OCI-LY1 (cell line): ENCODE results near the gene THSD8.

Experiments
- H2AFZ ChIP-seq: fragments of 200-600 bp; sonication (generic), shearing (Covaris generic); 2 replicates; pipeline ENCODE4 v1.6.0; 2014; ENCODE audit warnings: antibody characterized with exemption, mild to moderate bottlenecking, low read length
- H3F3A ChIP-seq: fragments of 200-600 bp; sonication (generic), shearing (Covaris generic); 2 replicates; pipeline ENCODE4 v1.6.0; 2014; ENCODE audit warnings: mild to moderate bottlenecking, antibody characterized with exemption, low read length, moderate library complexity; ENCODE audit not compliant: insufficient read depth
- H3K27ac ChIP-seq: fragments of 200-600 bp; sonication (generic); 2 replicates; pipeline ENCODE4 v1.5.1; 2014; ENCODE audit warnings: low read length, mixed run types, mild to moderate bottlenecking, low read depth; ENCODE audit not compliant: poor library complexity, severe bottlenecking
- H3K27me3 ChIP-seq: fragments of 200-600 bp; sonication (generic); 2 replicates; pipeline ENCODE4 v1.6.0; 2014; ENCODE audit warnings: antibody characterized with exemption, mild to moderate bottlenecking, low read length, moderate library complexity; ENCODE audit not compliant: insufficient read depth
- H3K36me3 ChIP-seq: fragments of 200-600 bp; sonication (generic); 2 replicates; pipeline ENCODE4 v1.6.1; 2014; ENCODE audit warnings: mild to moderate bottlenecking, antibody characterized with exemption, low read length, moderate library complexity, mixed read lengths; ENCODE audit not compliant: insufficient read depth
- H3K4me1 ChIP-seq: fragments of 200-600 bp; sonication (generic); 2 replicates; pipeline ENCODE4 v1.5.1; 2014; ENCODE audit warnings: mild to moderate bottlenecking, low read length, moderate library complexity; ENCODE audit not compliant: insufficient read depth, severe bottlenecking
- H3K4me2 ChIP-seq: fragments of 200-600 bp; sonication (generic), shearing (Covaris generic); 2 replicates; pipeline ENCODE4 v1.6.1; 2014; ENCODE audit warnings: low read length
- H3K4me3 ChIP-seq: fragments of 200-600 bp; sonication (generic); 2 replicates; pipeline ENCODE4 v1.5.1; 2014; ENCODE audit warnings: low read length, low read depth, mild to moderate bottlenecking, mixed read lengths; ENCODE audit not compliant: poor library complexity, severe bottlenecking
- H3K79me2 ChIP-seq: fragments of 200-600 bp; shearing (Covaris generic); 2 replicates; pipeline ENCODE4 v1.6.1; 2016; ENCODE audit warnings: mixed run types, low read length, mixed read lengths; ENCODE audit not compliant: insufficient read depth
- H3K9ac ChIP-seq: fragments of 200-600 bp; sonication (generic), shearing (Covaris generic); 2 replicates; pipeline ENCODE4 v1.6.1; 2014; ENCODE audit warnings: mild to moderate bottlenecking, low read length, mixed read lengths
- H3K9me2 ChIP-seq: fragments of 200-600 bp; sonication (generic), shearing (Covaris generic); 2 replicates; pipeline ENCODE4 v1.6.1; 2014; ENCODE audit warnings: low read depth, mild to moderate bottlenecking, low read length, mixed read lengths
- H3K9me3 ChIP-seq: fragments of 200-600 bp; shearing (Covaris generic); 2 replicates; pipeline ENCODE4 v1.6.1; 2014; ENCODE audit warnings: low read length, mixed read lengths
- H4K20me1 ChIP-seq: fragments of 200-600 bp; sonication (generic), shearing (Covaris generic); 2 replicates; pipeline ENCODE4 v1.6.0; 2016; ENCODE audit warnings: mild to moderate bottlenecking, low read length; ENCODE audit not compliant: insufficient read depth
- EZH2 ChIP-seq: fragments of 200-600 bp; sonication (generic), shearing (Covaris generic); IDR thresholded peaks from 2 replicates; pipeline ENCODE4 v1.8.0; 2017; ENCODE audit warnings: borderline replicate concordance, mixed run types, mild to moderate bottlenecking, antibody characterized with exemption, low read length, moderate library complexity, mixed read lengths
- TF ChIP-seq, protein P1 (sequence below): fragments of 200-600 bp; sonication (generic), shearing (Covaris generic); IDR thresholded peaks from 2 replicates; pipeline ENCODE4 v1.5.1; 2017; ENCODE audit warnings: mild to moderate bottlenecking, antibody characterized with exemption, low read length, moderate library complexity, mixed read lengths

THSD8 gene

DNA sequence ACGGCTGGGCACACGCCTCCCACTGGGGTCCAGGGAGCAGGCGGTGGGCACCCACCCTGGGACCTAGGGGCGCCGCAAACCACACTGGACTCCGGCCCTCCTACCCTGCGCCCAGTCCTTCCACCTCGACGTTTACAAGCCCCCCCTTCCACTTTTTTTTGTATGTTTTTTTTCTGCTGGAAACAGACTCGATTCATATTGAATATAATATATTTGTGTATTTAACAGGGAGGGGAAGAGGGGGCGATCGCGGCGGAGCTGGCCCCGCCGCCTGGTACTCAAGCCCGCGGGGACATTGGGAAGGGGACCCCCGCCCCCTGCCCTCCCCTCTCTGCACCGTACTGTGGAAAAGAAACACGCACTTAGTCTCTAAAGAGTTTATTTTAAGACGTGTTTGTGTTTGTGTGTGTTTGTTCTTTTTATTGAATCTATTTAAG, 9.0 kb upstream of the THSD8 start:
- no peak overlapping the region for H2AFZ ChIP-seq
- no peaks in the 10 kb centered on the region for H3K9me3 ChIP-seq
- no peaks in the 10 kb centered on the region for H3K9me2 ChIP-seq
- peaks cover 44% of the 10 kb centered on the region for H3K4me1 ChIP-seq
- H3K27ac ChIP-seq = peak overlapping the region; percentile 87
- peak overlapping the region; percentile 77 for H3K4me2 ChIP-seq
- H3K36me3 ChIP-seq = no peaks in the 10 kb centered on the region; the same call in 1 of the 2 replicates
- no peaks in the 10 kb centered on the region for H4K20me1 ChIP-seq
- peak overlapping the region; percentile 76 for H3K4me3 ChIP-seq
- TF ChIP-seq EZH2 = no peak
- TF ChIP-seq, protein P1, sequence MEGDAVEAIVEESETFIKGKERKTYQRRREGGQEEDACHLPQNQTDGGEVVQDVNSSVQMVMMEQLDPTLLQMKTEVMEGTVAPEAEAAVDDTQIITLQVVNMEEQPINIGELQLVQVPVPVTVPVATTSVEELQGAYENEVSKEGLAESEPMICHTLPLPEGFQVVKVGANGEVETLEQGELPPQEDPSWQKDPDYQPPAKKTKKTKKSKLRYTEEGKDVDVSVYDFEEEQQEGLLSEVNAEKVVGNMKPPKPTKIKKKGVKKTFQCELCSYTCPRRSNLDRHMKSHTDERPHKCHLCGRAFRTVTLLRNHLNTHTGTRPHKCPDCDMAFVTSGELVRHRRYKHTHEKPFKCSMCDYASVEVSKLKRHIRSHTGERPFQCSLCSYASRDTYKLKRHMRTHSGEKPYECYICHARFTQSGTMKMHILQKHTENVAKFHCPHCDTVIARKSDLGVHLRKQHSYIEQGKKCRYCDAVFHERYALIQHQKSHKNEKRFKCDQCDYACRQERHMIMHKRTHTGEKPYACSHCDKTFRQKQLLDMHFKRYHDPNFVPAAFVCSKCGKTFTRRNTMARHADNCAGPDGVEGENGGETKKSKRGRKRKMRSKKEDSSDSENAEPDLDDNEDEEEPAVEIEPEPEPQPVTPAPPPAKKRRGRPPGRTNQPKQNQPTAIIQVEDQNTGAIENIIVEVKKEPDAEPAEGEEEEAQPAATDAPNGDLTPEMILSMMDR = no peak
- H3K27me3 ChIP-seq = no peaks in the 10 kb centered on the region
- peak overlapping the region; percentile 77 for H3K9ac ChIP-seq
- H3F3A ChIP-seq = no peaks in the 10 kb centered on the region
- H3K79me2 ChIP-seq = no peaks in the 10 kb centered on the region

DNA sequence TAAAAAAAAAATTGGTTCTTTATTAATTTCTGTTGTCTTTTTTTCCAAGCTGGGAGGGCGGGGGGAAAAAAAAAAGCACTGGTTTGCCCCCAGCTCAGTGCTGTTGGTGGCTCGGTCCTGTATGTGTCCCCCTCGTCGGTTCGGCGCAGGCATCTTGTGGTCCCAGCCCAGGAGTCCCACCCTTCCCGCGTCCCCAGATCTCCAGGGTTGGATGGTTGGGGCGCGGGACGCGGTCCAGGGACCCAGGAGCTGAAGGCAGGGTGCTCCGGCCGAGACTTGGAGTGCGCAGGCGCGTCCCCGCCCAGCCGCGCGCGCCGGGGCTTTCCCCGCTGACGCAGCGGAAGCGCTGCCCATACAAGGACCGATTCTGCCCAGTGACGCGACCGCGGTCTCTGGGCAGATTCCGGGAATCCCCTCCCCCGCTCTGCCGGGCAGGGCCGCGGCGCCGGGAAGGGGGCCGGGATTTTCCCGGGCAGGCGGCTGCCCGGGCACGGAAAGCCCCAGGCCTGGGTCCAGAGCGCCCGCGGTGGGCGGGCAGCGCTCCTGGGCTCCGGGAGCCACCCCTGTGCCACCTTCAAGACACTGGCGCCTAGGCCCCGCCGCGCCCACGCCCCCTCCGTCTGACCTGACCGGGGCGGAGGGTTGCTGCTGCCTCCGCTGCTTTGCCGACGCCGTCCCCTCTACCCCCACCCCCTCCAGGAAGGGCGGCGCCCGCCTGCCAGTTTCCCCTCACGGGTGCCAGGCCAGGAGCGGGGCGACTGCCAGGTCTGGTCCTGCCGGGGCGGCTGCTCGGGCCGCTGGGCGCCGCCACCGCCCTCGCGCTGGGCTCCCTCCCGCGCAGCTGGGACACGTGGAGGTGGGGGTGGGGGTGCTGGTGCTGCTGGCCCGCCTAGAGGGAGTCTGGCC, 8.3 kb upstream of the THSD8 start:
- peaks cover 38% of the 10 kb centered on the region for H3K4me1 ChIP-seq
- H3K9ac ChIP-seq = peak overlapping the region; percentile 77
- no peaks in the 10 kb centered on the region for H3K9me3 ChIP-seq
- H3K79me2 ChIP-seq = no peaks in the 10 kb centered on the region
- H2AFZ ChIP-seq = no peak overlapping the region
- peak overlapping the region; percentile 76 for H3K4me3 ChIP-seq
- H4K20me1 ChIP-seq = no peaks in the 10 kb centered on the region
- H3K4me2 ChIP-seq = peak overlapping the region; percentile 77
- peaks cover 1% of the 10 kb centered on the region; the same call in 1 of the 2 replicates for H3K36me3 ChIP-seq
- H3K27ac ChIP-seq = peak overlapping the region; percentile 87
- H3F3A ChIP-seq = no peaks in the 10 kb centered on the region
- no peaks in the 10 kb centered on the region for H3K27me3 ChIP-seq
- TF ChIP-seq EZH2 = no peak
- TF ChIP-seq, protein P1 = no peak
- no peaks in the 10 kb centered on the region for H3K9me2 ChIP-seq

DNA sequence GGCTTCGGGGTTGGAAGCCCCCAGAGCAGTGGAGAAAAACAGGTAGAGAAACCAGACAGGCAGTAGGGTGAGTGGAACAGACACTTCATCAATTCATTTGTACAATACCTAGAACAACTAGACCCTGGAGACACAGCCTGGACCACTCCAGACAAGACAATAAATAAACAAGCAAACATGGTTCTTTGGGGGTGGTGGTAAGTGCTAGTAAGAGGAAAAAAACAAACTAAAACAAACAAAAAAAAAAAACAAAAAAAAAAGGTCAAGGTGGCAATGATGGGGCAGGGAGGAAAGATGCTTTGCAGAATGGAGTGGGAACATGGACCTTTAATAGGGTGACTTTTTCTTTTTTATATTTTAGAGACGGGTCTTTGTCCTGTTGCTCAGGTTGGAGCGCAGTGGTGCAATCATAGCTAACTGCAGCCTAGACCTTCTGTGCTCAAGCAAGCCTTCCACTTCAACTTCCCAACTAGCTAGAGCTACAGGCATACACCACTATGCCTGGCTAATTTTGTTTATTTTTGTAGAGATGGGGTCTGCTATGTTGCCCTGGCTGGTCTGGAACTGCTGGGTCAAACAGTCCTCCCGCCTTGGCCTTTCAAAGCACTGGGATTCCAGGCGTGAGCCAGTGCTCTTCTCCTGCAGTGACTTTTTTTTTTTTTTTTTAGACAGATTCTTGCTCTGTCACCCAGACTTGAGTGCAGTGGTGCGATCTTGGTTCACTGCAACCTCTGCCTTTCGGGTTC, 7.5 kb upstream of the THSD8 start:
- H2AFZ ChIP-seq = no peak overlapping the region

More for the DNA sequence above, 7.5 kb upstream of the THSD8 start:
- H3K9me2 ChIP-seq = no peaks in the 10 kb centered on the region
- H3K4me3 ChIP-seq = peak overlapping the region; percentile 76
- TF ChIP-seq, protein P1 = no peak
- no peak for TF ChIP-seq EZH2
- H3K4me2 ChIP-seq = peak overlapping the region; percentile 77
- no peaks in the 10 kb centered on the region for H3K79me2 ChIP-seq
- H3F3A ChIP-seq = no peaks in the 10 kb centered on the region
- H3K9ac ChIP-seq = peak overlapping the region; percentile 77
- H3K4me1 ChIP-seq = peaks cover 30% of the 10 kb centered on the region
- H3K27ac ChIP-seq = peak overlapping the region; percentile 42
- no peaks in the 10 kb centered on the region for H3K9me3 ChIP-seq
- no peaks in the 10 kb centered on the region for H4K20me1 ChIP-seq
- H3K27me3 ChIP-seq = no peaks in the 10 kb centered on the region
- H3K36me3 ChIP-seq = peaks cover 4% of the 10 kb centered on the region; the same call in 1 of the 2 replicates
